Colonic mucosa (tissue), 4 donors: ENCODE measurements around the gene PM20D1. TPM values are rescaled to one million over a fixed set of nuclear protein-coding genes. Genes with fewer than 3 reads are reported as not detected.

ENCODE experiments used
- DNase-seq: peaks from one replicate; pipeline ENCODE4 v3.0.0-alpha.2; 2020
- H3K27ac ChIP-seq: fragments of 200-600 bp; one replicate; pipeline ENCODE4 v1.8.0; 2021
- H3K27me3 ChIP-seq: fragments of 200-600 bp; one replicate; pipeline ENCODE4 v1.8.0; 2021
- H3K36me3 ChIP-seq: fragments of 200-600 bp; one replicate; pipeline ENCODE4 v1.8.0; 2021
- H3K4me1 ChIP-seq: fragments of 200-600 bp; one replicate; pipeline ENCODE4 v1.8.0; 2021; ENCODE audit warnings: mild to moderate bottlenecking
- H3K4me3 ChIP-seq: fragments of 200-600 bp; one replicate; pipeline ENCODE4 v1.8.0; 2021
- H3K9ac ChIP-seq, 2 donors: one replicate each; pipeline ENCODE4 v1.7.0; 2013; ENCODE audit warnings: control low read depth in 2 of 2, low read depth in 2 of 2, low read length in 2 of 2
- H3K9me3 ChIP-seq: fragments of 200-600 bp; one replicate; pipeline ENCODE4 v1.8.0; 2021
- intact Hi-C: fragments of 100-400 bp; cut with DNase I; formaldehyde crosslinking; loops from one replicate; pipeline ENCODE4 v1.14.1; 2022
- total RNA-seq, 2 donors: library from RNA; stranded (reverse); fragmentation: NEBNext Ultra II Directional in 1 of 2; extraction: Animal tissue kit (Norgen Biotek cat#: 25700) in 1 of 2; gene quantifications; one replicate each; pipeline ENCODE4 v1.2.1, GENCODE V29; 2021
- TF ChIP-seq, protein P1 (sequence below): fragments of 200-600 bp; IDR thresholded peaks from one replicate; pipeline ENCODE4 v1.8.0; 2022; ENCODE audit warnings: antibody characterized with exemption, mild to moderate bottlenecking
- donor health status: healthy.
- donor health status: DM: no; HTN: no; CAD: no.
- donor health status: DM: no; HTN: no; CAD: no.

Gene PM20D1
- total RNA-seq, 2 donors from 2014 or later: 0.27 TPM; not detected in 1

DNA sequence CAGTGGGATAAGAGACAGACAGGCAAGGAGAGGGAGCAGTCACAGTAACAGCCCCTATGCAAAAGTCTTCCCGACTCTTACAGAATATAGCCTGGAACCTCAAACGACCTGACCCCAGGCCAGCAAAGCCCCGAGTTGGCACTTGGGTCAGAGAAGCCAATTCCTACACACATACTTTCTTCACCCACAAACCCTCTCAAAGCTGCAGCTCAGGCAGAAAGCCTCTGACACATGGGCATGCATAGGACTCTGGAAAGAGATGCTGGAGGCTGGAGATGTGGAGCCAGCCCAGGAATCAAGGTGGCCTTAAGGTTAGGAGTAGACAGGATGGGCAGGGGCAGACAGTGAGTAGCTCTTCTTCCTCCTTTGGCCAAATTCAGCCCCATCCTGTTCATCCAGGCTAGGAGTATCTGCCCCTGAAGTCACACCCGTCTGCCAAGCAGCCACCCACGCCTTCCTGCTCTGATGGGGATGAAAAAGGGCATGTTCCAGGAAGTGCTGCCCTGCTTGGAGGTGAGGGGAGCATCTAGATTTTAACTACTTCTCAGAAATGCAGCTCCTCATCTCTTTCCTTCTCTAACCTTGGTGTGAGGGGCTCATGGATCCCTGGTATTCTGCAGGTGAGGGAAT, 44.7 kb downstream of the PM20D1 start:
- TF ChIP-seq, protein P1, sequence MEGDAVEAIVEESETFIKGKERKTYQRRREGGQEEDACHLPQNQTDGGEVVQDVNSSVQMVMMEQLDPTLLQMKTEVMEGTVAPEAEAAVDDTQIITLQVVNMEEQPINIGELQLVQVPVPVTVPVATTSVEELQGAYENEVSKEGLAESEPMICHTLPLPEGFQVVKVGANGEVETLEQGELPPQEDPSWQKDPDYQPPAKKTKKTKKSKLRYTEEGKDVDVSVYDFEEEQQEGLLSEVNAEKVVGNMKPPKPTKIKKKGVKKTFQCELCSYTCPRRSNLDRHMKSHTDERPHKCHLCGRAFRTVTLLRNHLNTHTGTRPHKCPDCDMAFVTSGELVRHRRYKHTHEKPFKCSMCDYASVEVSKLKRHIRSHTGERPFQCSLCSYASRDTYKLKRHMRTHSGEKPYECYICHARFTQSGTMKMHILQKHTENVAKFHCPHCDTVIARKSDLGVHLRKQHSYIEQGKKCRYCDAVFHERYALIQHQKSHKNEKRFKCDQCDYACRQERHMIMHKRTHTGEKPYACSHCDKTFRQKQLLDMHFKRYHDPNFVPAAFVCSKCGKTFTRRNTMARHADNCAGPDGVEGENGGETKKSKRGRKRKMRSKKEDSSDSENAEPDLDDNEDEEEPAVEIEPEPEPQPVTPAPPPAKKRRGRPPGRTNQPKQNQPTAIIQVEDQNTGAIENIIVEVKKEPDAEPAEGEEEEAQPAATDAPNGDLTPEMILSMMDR: no peak
- Histone ChIP-seq H3K27ac (no peak overlapping the region), H3K4me3 (no peak overlapping the region), H3K9me3 (no peaks in the 10 kb centered on the region), H3K9ac (no peak overlapping the region), H3K4me1 (no peaks in the 10 kb centered on the region), H3K36me3 (no peaks in the 10 kb centered on the region), H3K27me3 (no peaks in the 10 kb centered on the region)
- intact Hi-C loops: no loop called here
- no peak for DNase-seq

DNA sequence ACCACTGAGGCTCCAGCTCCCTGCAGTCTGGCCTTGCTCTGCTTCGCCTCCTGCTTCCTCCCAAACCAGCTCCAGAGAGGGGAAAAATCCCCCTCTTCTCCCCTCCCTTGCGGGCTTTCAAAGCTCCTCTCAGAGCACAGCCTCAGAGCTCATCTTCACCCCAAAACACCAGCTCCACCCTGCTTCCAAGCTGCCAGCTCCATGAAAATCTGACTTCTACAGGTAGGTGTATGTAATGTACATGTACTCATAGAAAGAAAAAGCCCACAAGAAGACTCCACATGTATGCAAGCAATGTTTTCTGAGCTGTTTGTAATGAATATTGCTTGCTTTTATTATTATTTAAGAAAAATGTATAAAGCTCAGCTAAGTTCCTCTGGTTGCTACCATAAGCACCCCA, 45.3 kb downstream of the PM20D1 start:
- H3K4me1 ChIP-seq: no peaks in the 10 kb centered on the region
- H3K27ac ChIP-seq: no peak overlapping the region

GRCh38 chr1:205803986-205804385, 45.9 kb downstream of the PM20D1 start:
- Histone ChIP-seq H3K36me3 (no peaks in the 10 kb centered on the region), H3K27me3 (no peaks in the 10 kb centered on the region), H3K9ac (no peak overlapping the region), H3K4me1 (no peaks in the 10 kb centered on the region), H3K27ac (no peak overlapping the region), H3K9me3 (no peaks in the 10 kb centered on the region), H3K4me3 (no peak overlapping the region)
- no peak for DNase-seq
- intact Hi-C loops: no loop called here
- TF ChIP-seq, protein P1: no peak

More for the DNA sequence above, 45.3 kb downstream of the PM20D1 start:
- Histone ChIP-seq H3K9me3 (no peaks in the 10 kb centered on the region), H3K36me3 (no peaks in the 10 kb centered on the region), H3K9ac (no peak overlapping the region), H3K4me3 (no peak overlapping the region), H3K27me3 (no peaks in the 10 kb centered on the region)
- TF ChIP-seq, protein P1: no peak
- intact Hi-C loops: no loop called here
- no peak for DNase-seq

- DNase-seq: no peak
- intact Hi-C loops: no loop called here
- no peaks in the 10 kb centered on the region for H3K4me1 ChIP-seq
- no peak overlapping the region for H3K4me3 ChIP-seq
- no peak overlapping the region for H3K9ac ChIP-seq
- no peak overlapping the region for H3K27ac ChIP-seq
- no peaks in the 10 kb centered on the region for H3K9me3 ChIP-seq
- no peaks in the 10 kb centered on the region for H3K27me3 ChIP-seq
- no peaks in the 10 kb centered on the region for H3K36me3 ChIP-seq
- TF ChIP-seq, protein P1: no peak
Measured at GRCh38 chr1:205802060-205802459, 47.9 kb downstream of the PM20D1 start.

DNA sequence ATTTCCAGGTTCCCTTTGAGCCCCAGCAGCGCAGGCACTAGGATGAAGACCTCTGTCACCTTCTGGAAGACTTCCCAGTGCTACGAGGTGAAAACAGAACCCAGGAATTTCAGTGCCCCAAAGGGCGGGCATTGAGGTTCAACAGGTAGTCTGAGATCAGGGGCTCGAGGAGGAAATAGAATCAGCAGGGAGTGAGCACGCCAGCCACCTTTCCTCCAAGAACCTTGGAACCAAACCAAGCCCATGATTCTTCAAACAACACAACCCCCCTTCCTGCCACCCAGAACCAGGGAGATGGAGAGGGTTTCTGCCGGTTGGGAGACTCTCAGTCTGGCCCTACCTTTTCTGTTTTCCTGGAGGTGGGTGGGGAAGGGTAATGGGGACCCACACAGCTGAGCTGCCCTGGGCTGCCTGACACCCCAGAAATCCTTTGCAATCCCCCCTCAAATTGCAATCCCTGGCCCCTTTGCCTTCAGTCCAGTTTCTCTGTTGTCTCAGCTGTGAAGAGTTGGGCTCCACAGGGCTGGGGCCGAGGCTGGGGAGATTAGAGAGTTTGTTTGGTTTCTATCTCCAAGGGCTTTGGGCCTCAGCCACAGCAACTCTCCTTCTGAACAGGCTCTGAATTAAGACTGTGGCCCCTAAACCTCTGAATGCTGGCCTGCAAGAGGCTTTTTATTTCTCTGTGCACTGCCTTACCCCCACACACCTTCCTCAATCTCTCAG, 48.8 kb downstream of the PM20D1 start:
- Histone ChIP-seq H3K4me3 (no peak overlapping the region), H3K27ac (no peak overlapping the region), H3K4me1 (no peaks in the 10 kb centered on the region), H3K27me3 (no peaks in the 10 kb centered on the region), H3K36me3 (no peaks in the 10 kb centered on the region), H3K9ac (no peak overlapping the region), H3K9me3 (no peaks in the 10 kb centered on the region)
- intact Hi-C loops: no loop called here
- TF ChIP-seq, protein P1: no peak
- no peak for DNase-seq
